B cell (primary cell): ENCODE data around the gene ZNF672. TPM values are rescaled to one million over a fixed set of nuclear protein-coding genes. Genes with fewer than 3 reads are reported as not detected.
"Not testable (repeated sequence)": the region's sequence is repeated elsewhere in the genome, so short reads cannot be mapped to it uniquely, and the experiment has no call there.

Experiments
- ATAC-seq: fragments of 200-7000 bp; cut with Tn5 transposase; one replicate; pipeline ENCODE4 v1.10.0; 2021; ENCODE audit warnings: low read depth, mild to moderate bottlenecking, moderate number of reproducible peaks, moderate library complexity
- CTCF ChIA-PET: fragments of 350-600 bp; sonication (Branson Sonifier 250); formaldehyde crosslinking; loops from one replicate; lab custom pipeline; 2021; ENCODE audit warnings: antibody characterized with exemption, inconsistent platforms; lab: Charles Lee
- POLR2A ChIA-PET: fragments of 350-600 bp; sonication (Branson Sonifier 250); formaldehyde crosslinking; loops from one replicate; lab custom pipeline; 2021; ENCODE audit warnings: antibody characterized with exemption; lab: Charles Lee
- DNase-seq: peaks from one replicate; pipeline ENCODE4 v3.0.0; 2013
- H2AFZ ChIP-seq: 2 replicates; pipeline ENCODE4 v1.6.1; 2012; ENCODE audit warnings: mild to moderate bottlenecking, low read depth, low read length; ENCODE audit not compliant: insufficient read depth, poor library complexity, severe bottlenecking
- H3K27ac ChIP-seq, 2 donors: 1 replicate in 1 of 2; 2 replicates in 1 of 2; pipeline ENCODE4 v1.5.1; 2012 to 2013; ENCODE audit warnings: low read length in 2 of 2, mild to moderate bottlenecking in 2 of 2, moderate library complexity in 1 of 2
- H3K27me3 ChIP-seq, 4 experiments: fragments of 200-600 bp in 1 of 4; sonication (generic) in 1 of 4; replicated peaks in 1 of 4; 1 replicate in 2 of 4; 2 replicates in 2 of 4; pipeline versions ENCODE4 v1.6.1 to v1.7.0; 2013 to 2016; ENCODE audit warnings: low read length in 3 of 4, mild to moderate bottlenecking in 2 of 4, mixed read lengths in 1 of 4, moderate library complexity in 1 of 4; ENCODE audit not compliant: insufficient read depth in 4 of 4, control insufficient read depth in 3 of 4; ENCODE audit errors: control extremely low read depth in 1 of 4
- H3K36me3 ChIP-seq, 2 experiments: replicated peaks in 1 of 2; 1 replicate in 1 of 2; 2 replicates in 1 of 2; pipeline versions ENCODE4 v1.6.1 to v1.7.1; 2013; ENCODE audit warnings: low read length in 1 of 2; ENCODE audit not compliant: insufficient read depth in 2 of 2, control insufficient read depth in 1 of 2; ENCODE audit errors: control extremely low read depth in 1 of 2, extremely low read depth in 1 of 2
- H3K4me1 ChIP-seq, 2 donors: fragments of 200-600 bp in 1 of 2; sonication (generic) in 1 of 2; 1 replicate in 1 of 2; 2 replicates in 1 of 2; pipeline versions ENCODE4 v1.5.1 to v1.6.1; 2013 to 2017; ENCODE audit warnings: low read length in 2 of 2; ENCODE audit not compliant: control insufficient read depth in 2 of 2, insufficient read depth in 2 of 2
- H3K4me2 ChIP-seq: replicated peaks from 2 replicates; pipeline ENCODE3; 2012; ENCODE audit warnings: mild to moderate bottlenecking, low read depth, low read length; ENCODE audit not compliant: poor library complexity, severe bottlenecking
- H3K4me3 ChIP-seq, 5 experiments: fragments of 200-600 bp in 1 of 5; sonication (generic) in 1 of 5; 1 replicate in 3 of 5; 2 replicates in 2 of 5; pipeline versions ENCODE4 v1.5.1 to v1.7.0; 2011 to 2016; ENCODE audit warnings: low read length in 4 of 5, mild to moderate bottlenecking in 4 of 5, low read depth in 2 of 5, control low read depth in 1 of 5, moderate library complexity in 1 of 5; ENCODE audit not compliant: insufficient read depth in 1 of 5; ENCODE audit errors: control extremely low read depth in 1 of 5, extremely low read depth in 1 of 5
- H3K79me2 ChIP-seq: fragments of 200-600 bp; sonication (generic); one replicate; pipeline ENCODE4 v1.6.0; 2016; ENCODE audit warnings: low read length; ENCODE audit not compliant: control insufficient read depth, insufficient read depth
- H3K9ac ChIP-seq: fragments of 200-600 bp; sonication (generic); 2 replicates; pipeline ENCODE4 v1.6.1; 2017; ENCODE audit warnings: mild to moderate bottlenecking, low read length, moderate library complexity
- H3K9me3 ChIP-seq, 3 donors: one replicate each; pipeline versions ENCODE4 v1.6.1 to v1.7.1; 2013; ENCODE audit warnings: low read length in 2 of 3; ENCODE audit not compliant: control insufficient read depth in 2 of 3, insufficient read depth in 1 of 3; ENCODE audit errors: control extremely low read depth in 1 of 3
- H4K20me1 ChIP-seq: 2 replicates; pipeline ENCODE4 v1.6.0; 2012; ENCODE audit warnings: mild to moderate bottlenecking, low read length; ENCODE audit not compliant: insufficient read depth, control insufficient read depth, poor library complexity, severe bottlenecking
- H3K27ac Mint-ChIP-seq: one replicate; pipeline ENCODE4 v1.8.0; 2021; ENCODE audit warnings: mixed read lengths
- H3K27me3 Mint-ChIP-seq: one replicate; pipeline ENCODE4 v1.8.0; 2021; ENCODE audit warnings: mixed read lengths
- H3K4me1 Mint-ChIP-seq: one replicate; pipeline ENCODE4 v1.8.0; 2021; ENCODE audit warnings: mixed read lengths
- H3K4me3 Mint-ChIP-seq: one replicate; pipeline ENCODE4 v1.8.0; 2021; ENCODE audit warnings: mixed read lengths
- H3K9me3 Mint-ChIP-seq: one replicate; pipeline ENCODE4 v1.8.0; 2022; ENCODE audit warnings: mixed read lengths; ENCODE audit not compliant: insufficient read depth
- EZH2 ChIP-seq: IDR thresholded peaks from 2 replicates; pipeline ENCODE4 v1.6.1; 2012; ENCODE audit warnings: borderline replicate concordance, low read depth, mild to moderate bottlenecking, moderate library complexity, low read length; ENCODE audit not compliant: insufficient read depth, poor library complexity, severe bottlenecking
- whole genome bisulfite sequencing: methylation state at CpG from one replicate; pipeline ENCODE4 v1.1.5; 2013; ENCODE audit warnings: missing lambda C conversion rate; ENCODE audit not compliant: insufficient coverage; 5-methylcytosine and 5-hydroxymethylcytosine counted together
- intact Hi-C: fragments of 100-400 bp; cut with micrococcal nuclease; formaldehyde crosslinking; loops from one replicate; pipeline ENCODE4 v1.10.0; 2022
- polyA plus RNA-seq: library from polyadenylated mRNA; depleted of rRNA; stranded (reverse); fragments of >200 nt; gene quantifications from 2 replicates; pipeline ENCODE4 v1.2.3, GENCODE V29; 2012
- total RNA-seq, 2 donors: library from RNA; stranded (reverse); fragments of 120-200 nt in 1 of 2; gene quantifications; 1 replicate in 1 of 2; 2 replicates in 1 of 2; pipeline versions ENCODE4 v1.2.3 to v1.2.4, GENCODE V29; 2013 to 2022
- TF ChIP-seq, protein P1 (sequence below): fragments of 200-600 bp; IDR thresholded peaks from one replicate; pipeline ENCODE4 v1.8.0; 2022; ENCODE audit warnings: antibody characterized with exemption, mild to moderate bottlenecking

Gene ZNF672
- total and polyA plus RNA-seq, 2 donors (not counting 1 experiment from before 2014, with no cell fraction given), result 46.4 to 56.3 TPM

- intact Hi-C loops, result no loop called here
- TF ChIP-seq, protein P1, sequence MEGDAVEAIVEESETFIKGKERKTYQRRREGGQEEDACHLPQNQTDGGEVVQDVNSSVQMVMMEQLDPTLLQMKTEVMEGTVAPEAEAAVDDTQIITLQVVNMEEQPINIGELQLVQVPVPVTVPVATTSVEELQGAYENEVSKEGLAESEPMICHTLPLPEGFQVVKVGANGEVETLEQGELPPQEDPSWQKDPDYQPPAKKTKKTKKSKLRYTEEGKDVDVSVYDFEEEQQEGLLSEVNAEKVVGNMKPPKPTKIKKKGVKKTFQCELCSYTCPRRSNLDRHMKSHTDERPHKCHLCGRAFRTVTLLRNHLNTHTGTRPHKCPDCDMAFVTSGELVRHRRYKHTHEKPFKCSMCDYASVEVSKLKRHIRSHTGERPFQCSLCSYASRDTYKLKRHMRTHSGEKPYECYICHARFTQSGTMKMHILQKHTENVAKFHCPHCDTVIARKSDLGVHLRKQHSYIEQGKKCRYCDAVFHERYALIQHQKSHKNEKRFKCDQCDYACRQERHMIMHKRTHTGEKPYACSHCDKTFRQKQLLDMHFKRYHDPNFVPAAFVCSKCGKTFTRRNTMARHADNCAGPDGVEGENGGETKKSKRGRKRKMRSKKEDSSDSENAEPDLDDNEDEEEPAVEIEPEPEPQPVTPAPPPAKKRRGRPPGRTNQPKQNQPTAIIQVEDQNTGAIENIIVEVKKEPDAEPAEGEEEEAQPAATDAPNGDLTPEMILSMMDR, result no peak
- no peak for TF ChIP-seq EZH2
These were observed 44.4 kb upstream of the ZNF672 start for GRCh38 chr1:248793592-248793991.

DNA sequence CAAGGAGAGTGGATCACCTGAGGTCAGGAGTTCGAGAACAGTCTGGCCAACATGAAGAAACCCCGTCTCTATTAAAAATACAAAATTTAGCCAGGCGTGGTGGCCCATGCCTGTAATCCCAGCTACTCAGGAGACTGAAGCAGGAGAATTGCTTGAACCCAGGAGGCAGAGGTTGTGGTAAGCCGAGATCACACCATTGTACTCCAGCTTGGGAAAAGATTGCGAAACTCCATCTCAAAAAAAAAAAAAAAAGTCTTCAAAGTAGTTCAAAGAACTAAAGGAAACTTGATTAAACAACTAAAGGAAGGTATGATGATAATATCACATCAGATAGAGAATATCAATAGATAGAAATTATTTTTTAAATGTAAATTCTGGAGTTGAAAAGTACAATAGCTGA lies 43.4 kb upstream of the ZNF672 start:
- Histone ChIP-seq H3K4me3 (peak overlapping the region in 1 of 5 experiments; percentile 6), H3K4me1 (peaks cover 48 to 55% of the 10 kb centered on the region in 2 donors), H3K9me3 (peaks cover 4 to 30% (median 26%) of the 10 kb centered on the region in 3 donors), H3K27ac (peak overlapping the region in 1 of 2 donors; percentile 85)
- ATAC-seq, H3K9ac ChIP-seq, H3K27me3 Mint-ChIP-seq, intact Hi-C loops, H4K20me1 ChIP-seq, H3K79me2 ChIP-seq, H3K27me3 ChIP-seq, H3K4me2 ChIP-seq, H2AFZ ChIP-seq, H3K4me3 Mint-ChIP-seq, DNase-seq, H3K27ac Mint-ChIP-seq, POLR2A ChIA-PET, H3K36me3 ChIP-seq: not testable (repeated sequence)
- CTCF ChIA-PET, result interaction anchor here (1.2 to 6.5 kb wide), 2 partner anchors 9 to 11 kb away, joined by 3 to 74 read pairs; no protein-coding TSS in a partner anchor
- Mint-ChIP-seq H3K4me1 (peaks cover 56% of the 10 kb centered on the region), H3K9me3 (peaks cover 14% of the 10 kb centered on the region)
- WGBS, result 93% methylated on average over 3 of the region's 5 CpGs

More at GRCh38 chr1:248793592-248793991, 44.4 kb upstream of the ZNF672 start:
- Histone ChIP-seq H3K4me2 (peak overlapping the region; percentile 67), H2AFZ (peak overlapping the region; percentile 18), H3K9me3 (peaks cover 4 to 26% (median 26%) of the 10 kb centered on the region in 3 donors), H3K4me1 (peaks cover 48 to 55% of the 10 kb centered on the region in 2 donors), H3K79me2 (no peaks in the 10 kb centered on the region), H4K20me1 (no peaks in the 10 kb centered on the region), H3K9ac (peak overlapping the region; percentile 17), H3K27ac (peak overlapping the region; percentile 85 to 90), H3K27me3 (no peaks in the 10 kb centered on the region), H3K36me3 (no peaks in the 10 kb centered on the region), H3K4me3 (no peak overlapping the region)
- ChIA-PET CTCF (interaction anchor here (0.6 to 6.5 kb wide), 3 partner anchors 13 to 172 kb away, joined by 3 to 74 read pairs (median 4); no protein-coding TSS in a partner anchor), POLR2A (interaction anchor here (1.7 kb wide), 1 partner anchor 12 kb away, joined by 13 read pairs; no protein-coding TSS in a partner anchor)
- Mint-ChIP-seq H3K4me1 (peaks cover 54% of the 10 kb centered on the region), H3K27me3 (no peaks in the 10 kb centered on the region), H3K4me3 (no peak overlapping the region), H3K9me3 (peaks cover 11% of the 10 kb centered on the region), H3K27ac (peak overlapping the region; percentile 97)
- ATAC-seq (no peak), DNase-seq (no peak)
